HG03378 (cell line): Measurements from ENCODE around the gene PLCZ1.

ENCODE experiments used
- ATAC-seq: cut with Tn5 transposase; IDR thresholded peaks from one replicate; pipeline ENCODE4 v1.9.1; 2021; ENCODE audit warnings: mild to moderate bottlenecking, moderate library complexity; ENCODE audit not compliant: unreplicated experiment

Gene PLCZ1

GRCh38 chr12:18640321-18640955 is 97.4 kb downstream of the PLCZ1 start:
- no peak for ATAC-seq

GRCh38 chr12:18634382-18634781 is 103.4 kb downstream of the PLCZ1 start:
- ATAC-seq = no peak
